Spleen (tissue), 11 donors: ENCODE results near the gene RPS14. TPM values are rescaled to one million over a fixed set of nuclear protein-coding genes. Genes with fewer than 3 reads are reported as not detected.

ENCODE experiments used
- DNase-seq: peaks from one replicate; pipeline ENCODE4 v3.0.0-alpha.2; 2020
- H3K27ac ChIP-seq, 8 donors: fragments of 200-600 bp; sonication (generic) in 7 of 8; 1 replicate in 4 of 8; 2 replicates in 4 of 8; pipeline versions ENCODE4 v1.5.0 to v1.8.0; 2016 to 2021; ENCODE audit warnings: inconsistent platforms in 4 of 8, mild to moderate bottlenecking in 4 of 8, moderate library complexity in 1 of 8
- H3K27me3 ChIP-seq, 7 donors: fragments of 200-600 bp; sonication (generic) in 6 of 7; replicated peaks in 1 of 7; 1 replicate in 4 of 7; 2 replicates in 3 of 7; pipeline versions ENCODE4 v1.5.0 to v1.8.0; 2016 to 2021; ENCODE audit warnings: inconsistent platforms in 3 of 7, mild to moderate bottlenecking in 1 of 7
- H3K36me3 ChIP-seq, 6 donors: fragments of 200-600 bp; sonication (generic) in 5 of 6; 1 replicate in 4 of 6; 2 replicates in 2 of 6; pipeline versions ENCODE4 v1.5.0 to v1.8.0; 2016 to 2021; ENCODE audit warnings: inconsistent platforms in 2 of 6
- H3K4me1 ChIP-seq, 6 donors: fragments of 200-600 bp; sonication (generic) in 5 of 6; 1 replicate in 3 of 6; 2 replicates in 3 of 6; pipeline versions ENCODE4 v1.5.0 to v1.8.0; 2016 to 2021; ENCODE audit warnings: inconsistent platforms in 3 of 6
- H3K4me3 ChIP-seq, 8 donors: fragments of 200-600 bp; sonication (generic) in 7 of 8; 1 replicate in 4 of 8; 2 replicates in 4 of 8; pipeline versions ENCODE4 v1.5.0 to v1.8.0; 2016 to 2021; ENCODE audit warnings: inconsistent platforms in 4 of 8, mild to moderate bottlenecking in 4 of 8, moderate library complexity in 2 of 8
- H3K9me3 ChIP-seq, 8 donors: fragments of 200-600 bp; sonication (generic) in 7 of 8; 1 replicate in 4 of 8; 2 replicates in 4 of 8; pipeline versions ENCODE4 v1.5.0 to v1.8.0; 2016 to 2021; ENCODE audit warnings: inconsistent platforms in 4 of 8
- CTCF ChIP-seq, 11 experiments: fragments of 200-600 bp in 7 of 11; fragments of 450-650 bp in 4 of 11; sonication (generic) in 4 of 11; IDR thresholded peaks in 8 of 11; conservative IDR thresholded peaks in 3 of 11; 1 replicate in 7 of 11; 2 replicates in 4 of 11; pipeline versions ENCODE4 v1.4.0 to v1.8.0; 2016 to 2021; ENCODE audit warnings: antibody characterized with exemption in 11 of 11, inconsistent platforms in 4 of 11, mild to moderate bottlenecking in 1 of 11
- POLR2A ChIP-seq, 3 donors: fragments of 450-650 bp; IDR thresholded peaks; one replicate each; pipeline ENCODE4 v1.5.1; 2017; ENCODE audit warnings: antibody characterized with exemption in 3 of 3, mild to moderate bottlenecking in 1 of 3
- POLR2AphosphoS5 ChIP-seq, 3 donors: sonication (generic); formaldehyde crosslinking; IDR thresholded peaks; one replicate each; pipeline ENCODE4 v1.5.1; 2017; ENCODE audit warnings: antibody characterized with exemption in 3 of 3
- WGBS, 5 donors: extraction: QIAGEN DNeasy Blood & Tissue Kit in 3 of 5; methylation state at CpG; one replicate each; pipeline versions ENCODE4 v1.1.5 to v1.1.7; 2013 to 2018; 5-methylcytosine and 5-hydroxymethylcytosine counted together
- intact Hi-C: fragments of 100-400 bp; cut with DNase I; formaldehyde crosslinking; loops from one replicate; pipeline ENCODE4 v1.15.0; 2023; ENCODE audit warnings: low total_unique reads
- polyA plus RNA-seq, 3 donors: library from polyadenylated mRNA; stranded (reverse); fragments of 200-250 nt; gene quantifications; one replicate each; pipeline ENCODE4 v1.2.1, GENCODE V29; 2013
- total RNA-seq, 7 donors: library from RNA; depleted of rRNA in 3 of 7; stranded (reverse); fragments of >200 nt in 3 of 7; fragmentation: NEBNext Ultra II Directional in 4 of 7; extraction: Animal tissue kit (Norgen Biotek cat#: 25700) in 4 of 7; gene quantifications; one replicate each; pipeline versions ENCODE4 v1.1.0 to v1.2.1, GENCODE V29; 2016 to 2021
- donor health status: healthy with polysubstance abuse.
- donor health status: DM: no; HTN: no; CAD: no; lungs with moderate emphysema.
- donor health status: DM: no; HTN: no; CAD: no.
- donor health status: Bipolar disorder and iron deficiency.
- donor health status: healthy.
- donor health status: DM: no; HTN: no; CAD: no.
- donor health status: DM: yes; HTN: yes; CAD: no.

The RPS14 gene
- total and polyA plus RNA-seq, 10 donors, result 1,801 to 8,400 (median 2,426) TPM

- Histone ChIP-seq H3K4me3 (peak overlapping the region; percentile 65 to 91 (median 75)), H3K27me3 (peaks cover 0 to 9% (median 0%) of the 10 kb centered on the region in 7 donors), H3K4me1 (peaks cover 39 to 67% (median 55%) of the 10 kb centered on the region in 6 donors), H3K27ac (peak overlapping the region; percentile 70 to 99 (median 97)), H3K36me3 (peaks cover 0 to 17% (median 0%) of the 10 kb centered on the region in 6 donors), H3K9me3 (no peaks in the 10 kb centered on the region)
- 1 to 2% (median 1%) methylated on average over 18 to 60 of the region's 60 CpGs for WGBS, 5 donors
- peak; percentile 89 for DNase-seq
- peak in 1 of 11 experiments; percentile 12 for TF ChIP-seq CTCF (IDR thresholded peaks at IDR 0.05 in 8 of 11, conservative IDR thresholded peaks at IDR 0.05 in 3 of 11)
- TF ChIP-seq POLR2A (IDR thresholded peaks at IDR 0.05), result no peak
- TF ChIP-seq POLR2AphosphoS5 (IDR thresholded peaks at IDR 0.05), result peak in 2 of 3 donors; percentile 31 to 52
- intact Hi-C loops, result no loop called here
Observed at GRCh38 chr5:150486402-150487198, 37.1 kb upstream of the RPS14 start.

GRCh38 chr5:150485693-150486401, 36.3 kb upstream of the RPS14 start:
- H3K4me1 ChIP-seq, result peaks cover 33 to 59% (median 48%) of the 10 kb centered on the region in 6 donors
- H3K4me3 ChIP-seq, result peak overlapping the region; percentile 65 to 91 (median 75)
- H3K9me3 ChIP-seq, result no peaks in the 10 kb centered on the region
- intact Hi-C loops, result no loop called here
- WGBS, 5 donors, result 0 to 1% (median 0%) methylated on average over 17 to 90 of the region's 90 CpGs
- peaks cover 0 to 11% (median 0%) of the 10 kb centered on the region in 6 donors for H3K36me3 ChIP-seq
- H3K27me3 ChIP-seq, result peaks cover 0 to 9% (median 0%) of the 10 kb centered on the region in 7 donors
- peak; percentile 90 for DNase-seq
- H3K27ac ChIP-seq, result peak overlapping the region; percentile 70 to 99 (median 97)
- TF ChIP-seq POLR2AphosphoS5 (IDR thresholded peaks at IDR 0.05) (peak; percentile 28 to 70 (median 62)), POLR2A (IDR thresholded peaks at IDR 0.05) (no peak)

- peaks cover 0 to 9% (median 0%) of the 10 kb centered on the region in 7 donors for H3K27me3 ChIP-seq
- no peaks in the 10 kb centered on the region for H3K9me3 ChIP-seq
- peaks cover 0 to 4% (median 0%) of the 10 kb centered on the region in 6 donors for H3K36me3 ChIP-seq
- DNase-seq, result no peak
- peak overlapping the region; percentile 65 to 91 (median 75) for H3K4me3 ChIP-seq
- H3K27ac ChIP-seq, result peak overlapping the region; percentile 70 to 99 (median 97)
- intact Hi-C loops, result no loop called here
- 23 to 57% (median 27%) methylated on average over 10 to 28 of the region's 28 CpGs for WGBS, 5 donors
- peaks cover 30 to 56% (median 40%) of the 10 kb centered on the region in 6 donors for H3K4me1 ChIP-seq
- no peak for TF ChIP-seq CTCF (IDR thresholded peaks at IDR 0.05 in 8 of 11, conservative IDR thresholded peaks at IDR 0.05 in 3 of 11)
- no peak for TF ChIP-seq POLR2A (IDR thresholded peaks at IDR 0.05)
- no peak for TF ChIP-seq POLR2AphosphoS5 (IDR thresholded peaks at IDR 0.05)
Observed at GRCh38 chr5:150484964-150485692, 35.6 kb upstream of the RPS14 start.

- 62 to 79% (median 67%) methylated on average over 6 of the region's 6 CpGs for WGBS, 5 donors
- no peak for DNase-seq
Observed at GRCh38 chr5:150481972-150482406, 32.5 kb upstream of the RPS14 start.

More at GRCh38 chr5:150481972-150482406, 32.5 kb upstream of the RPS14 start:
- Histone ChIP-seq H3K27ac (no peak overlapping the region), H3K4me3 (no peak overlapping the region), H3K9me3 (no peaks in the 10 kb centered on the region), H3K27me3 (peaks cover 0 to 9% (median 0%) of the 10 kb centered on the region in 7 donors), H3K4me1 (peaks cover 4 to 56% (median 22%) of the 10 kb centered on the region in 6 donors), H3K36me3 (no peaks in the 10 kb centered on the region)
- intact Hi-C loops, result no loop called here
- no peak for TF ChIP-seq POLR2AphosphoS5 (IDR thresholded peaks at IDR 0.05)
- TF ChIP-seq CTCF (IDR thresholded peaks at IDR 0.05 in 8 of 11, conservative IDR thresholded peaks at IDR 0.05 in 3 of 11), result no peak
- TF ChIP-seq POLR2A (IDR thresholded peaks at IDR 0.05), result no peak
